ENCODE results near the gene SYNCRIP. TPM values are rescaled to one million over a fixed set of nuclear protein-coding genes. Genes with fewer than 3 reads are reported as not detected.
A peak's percentile ranks its signal among the peaks of the same experiment; 100 is the strongest.

The SYNCRIP gene
- polyA plus RNA-seq, 1 of the 3 experiments (the other 2 are of a cell fraction) = 15.9 TPM

GRCh38 chr6:85592033-85592432 is 50.7 kb downstream of the SYNCRIP start:
- no peaks in the 10 kb centered on the region for H3K27me3 ChIP-seq (ENCODE audit: insufficient read depth)
- CTCF ChIA-PET = interaction anchor here (1.0 to 3.5 kb wide), 3 partner anchors 48 to 86 kb away, joined by 3 to 13 read pairs (median 4); no protein-coding TSS in a partner anchor
- POLR2A ChIA-PET = no interaction called here

More at GRCh38 chr6:85592033-85592432, 50.7 kb downstream of the SYNCRIP start:
- Histone ChIP-seq H3K79me2 (ENCODE audit: insufficient read depth) (peaks cover 60% of the 10 kb centered on the region), H3K9ac (no peak overlapping the region; the same call in 1 of the 2 replicates), H3K36me3 (replicated peaks in 1 of 2; ENCODE audit: control insufficient read depth in 1 of 2, insufficient read depth in 2 of 2, low read length in 1 of 2) (peaks cover 0 to 14% of the 10 kb centered on the region in 2 experiments), H3K9me3 (no peaks in the 10 kb centered on the region), H2AFZ (ENCODE audit: low read depth) (no peak overlapping the region), H3K4me2 (peak overlapping the region; percentile 90), H3K9me2 (no peaks in the 10 kb centered on the region), H3K4me1 (ENCODE audit: control insufficient read depth in 1 of 2, insufficient read depth in 2 of 2, low read depth in 1 of 2, low read length in 1 of 2) (peaks cover 0 to 6% of the 10 kb centered on the region in 2 experiments; a peak in 2 of 4 replicates), H4K20me1 (ENCODE audit: insufficient read depth) (peaks cover 7% of the 10 kb centered on the region; the same call in 1 of the 2 replicates), H3K27ac (ENCODE audit: low read depth in 2 of 2, low read length in 1 of 2) (no peak overlapping the region; a peak in 1 of 4 replicates), H3F3A (replicated peaks; ENCODE audit: insufficient read depth) (peaks cover 42% of the 10 kb centered on the region), H3K4me3 (ENCODE audit: low read depth in 2 of 2, low read length in 1 of 2) (peak overlapping the region; percentile 88 to 92; a peak in 3 of 4 replicates)
- 92% methylated on average over 1 of the region's 1 CpG for WGBS (ENCODE audit: low lambda C conversion rate)
- no peak for DNase-seq
- TF ChIP-seq FOXM1 (IDR thresholded peaks at IDR 0.05; ENCODE audit: low read depth) = no peak
- TF ChIP-seq NFIC (IDR thresholded peaks at IDR 0.05; ENCODE audit: borderline replicate concordance) = no peak
- TF ChIP-seq JUND (IDR thresholded peaks at IDR 0.05) = no peak
- TF ChIP-seq RFX5 (IDR thresholded peaks at IDR 0.05; ENCODE audit: low read length) = no peak
- no peak for TF ChIP-seq REST (IDR thresholded peaks at IDR 0.05; ENCODE audit: low read depth, low read length)
- no peak for TF ChIP-seq USF2 (IDR thresholded peaks at IDR 0.05; ENCODE audit: borderline replicate concordance, low read depth, low read length)
- no peak for TF ChIP-seq RXRA (IDR thresholded peaks at IDR 0.05; ENCODE audit: borderline replicate concordance, low read depth)
- TF ChIP-seq, protein P1, sequence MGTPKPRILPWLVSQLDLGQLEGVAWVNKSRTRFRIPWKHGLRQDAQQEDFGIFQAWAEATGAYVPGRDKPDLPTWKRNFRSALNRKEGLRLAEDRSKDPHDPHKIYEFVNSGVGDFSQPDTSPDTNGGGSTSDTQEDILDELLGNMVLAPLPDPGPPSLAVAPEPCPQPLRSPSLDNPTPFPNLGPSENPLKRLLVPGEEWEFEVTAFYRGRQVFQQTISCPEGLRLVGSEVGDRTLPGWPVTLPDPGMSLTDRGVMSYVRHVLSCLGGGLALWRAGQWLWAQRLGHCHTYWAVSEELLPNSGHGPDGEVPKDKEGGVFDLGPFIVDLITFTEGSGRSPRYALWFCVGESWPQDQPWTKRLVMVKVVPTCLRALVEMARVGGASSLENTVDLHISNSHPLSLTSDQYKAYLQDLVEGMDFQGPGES (IDR thresholded peaks at IDR 0.05; ENCODE audit: low read depth, low read length) = no peak

Measured in SK-N-SH (cell line).